GM23338 (cell line): Measurements from ENCODE around the gene SAMD11. TPM values are rescaled to one million over a fixed set of nuclear protein-coding genes. Genes with fewer than 3 reads are reported as not detected.

Experiments used
- ATAC-seq: fragments of 200-7000 bp; cut with Tn5 transposase; 3 replicates; pipeline ENCODE4 v1.9.1; 2020
- DNase-seq: peaks from one replicate; pipeline ENCODE4 v3.0.0-alpha.2; 2015; ENCODE audit warnings: low spot score
- H2AFZ ChIP-seq: fragments of 200-600 bp; sonication (generic); 2 replicates; pipeline ENCODE4 v1.8.0; 2016; ENCODE audit warnings: antibody characterized with exemption, mild to moderate bottlenecking, moderate library complexity
- H3F3A ChIP-seq: fragments of 200-600 bp; sonication (generic); replicated peaks from 2 replicates; pipeline ENCODE4 v1.8.0; 2017; ENCODE audit warnings: antibody characterized with exemption, mixed run types, low read depth
- H3K27ac ChIP-seq: fragments of 200-600 bp; sonication (generic); 2 replicates; pipeline ENCODE4 v1.6.1; 2016; ENCODE audit warnings: low read depth
- H3K27me3 ChIP-seq: fragments of 200-600 bp; sonication (generic); 2 replicates; pipeline ENCODE4 v1.8.0; 2016; ENCODE audit warnings: mild to moderate bottlenecking, mixed run types, moderate library complexity; ENCODE audit not compliant: insufficient read depth
- H3K36me3 ChIP-seq: fragments of 200-600 bp; sonication (generic); 2 replicates; pipeline ENCODE4 v1.8.0; 2016; ENCODE audit warnings: mild to moderate bottlenecking; ENCODE audit not compliant: insufficient read depth
- H3K4me1 ChIP-seq: fragments of 200-600 bp; sonication (generic); 2 replicates; pipeline ENCODE4 v1.8.0; 2016; ENCODE audit warnings: mild to moderate bottlenecking, moderate library complexity; ENCODE audit not compliant: insufficient read depth
- H3K4me2 ChIP-seq: fragments of 200-600 bp; sonication (generic); 2 replicates; pipeline ENCODE4 v1.7.1; 2017; ENCODE audit warnings: mixed run types
- H3K4me3 ChIP-seq: fragments of 200-600 bp; sonication (generic); 2 replicates; pipeline ENCODE4 v1.6.1; 2016; ENCODE audit warnings: mixed run types
- H3K79me2 ChIP-seq: fragments of 200-600 bp; sonication (generic); replicated peaks from 2 replicates; pipeline ENCODE4 v1.8.0; 2017; ENCODE audit warnings: mild to moderate bottlenecking; ENCODE audit not compliant: insufficient read depth
- H3K9me2 ChIP-seq: fragments of 200-600 bp; sonication (generic); 2 replicates; pipeline ENCODE4 v1.8.0; 2017; ENCODE audit not compliant: insufficient read depth
- H4K20me1 ChIP-seq: fragments of 200-600 bp; sonication (generic); replicated peaks from 2 replicates; pipeline ENCODE4 v1.8.0; 2017; ENCODE audit warnings: mild to moderate bottlenecking; ENCODE audit not compliant: insufficient read depth
- H3K27ac Mint-ChIP-seq: 2 replicates; pipeline ENCODE4 v1.8.0; 2020; ENCODE audit warnings: inconsistent platforms, mild to moderate bottlenecking, moderate library complexity, mixed read lengths
- H3K27me3 Mint-ChIP-seq: 3 replicates; pipeline ENCODE4 v1.8.0; 2022; ENCODE audit warnings: low read depth, mild to moderate bottlenecking, moderate library complexity, mixed read lengths, inconsistent platforms; ENCODE audit not compliant: insufficient read depth, poor library complexity
- H3K36me3 Mint-ChIP-seq: 3 replicates; pipeline ENCODE4 v1.8.0; 2021; ENCODE audit warnings: low read depth, mild to moderate bottlenecking, inconsistent platforms, moderate library complexity, mixed read lengths
- H3K4me1 Mint-ChIP-seq: 3 replicates; pipeline ENCODE4 v1.8.0; 2020; ENCODE audit warnings: mild to moderate bottlenecking, inconsistent platforms, mixed read lengths
- H3K4me3 Mint-ChIP-seq: 3 replicates; pipeline ENCODE4 v1.8.0; 2021; ENCODE audit warnings: moderate library complexity, mild to moderate bottlenecking, inconsistent platforms, mixed read lengths
- H3K9me3 Mint-ChIP-seq: 3 replicates; pipeline ENCODE4 v1.8.0; 2020; ENCODE audit warnings: moderate library complexity, mild to moderate bottlenecking, inconsistent platforms, mixed read lengths
- CREB1 ChIP-seq: fragments of 250-450 bp; sonication (Bioruptor Pico); IDR thresholded peaks from 2 replicates; pipeline ENCODE4 v1.5.0; 2020; ENCODE audit warnings: low read depth, mild to moderate bottlenecking, moderate library complexity
- EZH2 ChIP-seq: fragments of 200-600 bp; sonication (generic); IDR thresholded peaks from one replicate; pipeline ENCODE4 v1.8.0; 2017; ENCODE audit warnings: antibody characterized with exemption, mild to moderate bottlenecking, low read depth; ENCODE audit not compliant: unreplicated experiment
- EZH2phosphoT487 ChIP-seq: fragments of 200-600 bp; sonication (generic); IDR thresholded peaks from one replicate; pipeline ENCODE4 v1.8.1; 2018; ENCODE audit warnings: antibody characterized with exemption; ENCODE audit not compliant: unreplicated experiment
- JUNB ChIP-seq: IDR thresholded peaks from one replicate; pipeline ENCODE4 v1.6.1; 2016; ENCODE audit warnings: antibody characterized with exemption; ENCODE audit not compliant: unreplicated experiment
- NANOG ChIP-seq: IDR thresholded peaks from 2 replicates; pipeline ENCODE4 v1.6.1; 2016; ENCODE audit warnings: antibody characterized with exemption, borderline replicate concordance
- POLR2AphosphoS5 ChIP-seq: IDR thresholded peaks from 2 replicates; pipeline ENCODE4 v1.6.1; 2016; ENCODE audit warnings: antibody characterized with exemption, low read depth
- polyA plus RNA-seq: library from polyadenylated mRNA; unstranded; fragments of >200 nt; fragmentation: Nextera tagmentation; extraction: Ambion mirVana; gene quantifications from 2 replicates; pipeline ENCODE4 v1.2.1, GENCODE V29; 2016
- total RNA-seq: library from RNA; depleted of rRNA; stranded (reverse); fragments of >200 nt; shearing (Covaris generic); gene quantifications from 2 replicates; pipeline ENCODE4 v1.2.3, GENCODE V29; 2014
- TF ChIP-seq, protein P1 (sequence below): IDR thresholded peaks from one replicate; pipeline ENCODE4 v1.6.1; 2018; ENCODE audit warnings: antibody characterized with exemption; ENCODE audit not compliant: unreplicated experiment
- TF ChIP-seq, protein P2 (sequence below): fragments of 250-450 bp; sonication (Bioruptor Pico); IDR thresholded peaks from 2 replicates; pipeline ENCODE4 v1.5.0; 2020; ENCODE audit warnings: mild to moderate bottlenecking, moderate library complexity
- TF ChIP-seq, protein P3 (sequence below), 2 experiments: fragments of 200-600 bp in 1 of 2; sonication (generic) in 1 of 2; conservative IDR thresholded peaks; 2 replicates each; pipeline versions ENCODE4 v1.5.1 to v1.6.1; 2016 to 2017; ENCODE audit warnings: antibody characterized with exemption in 2 of 2, low read depth in 2 of 2, mild to moderate bottlenecking in 2 of 2, moderate library complexity in 1 of 2

The SAMD11 gene
- total and polyA plus RNA-seq, 2 experiments from 2014 or later, result 0.14 to 0.40 TPM

DNA sequence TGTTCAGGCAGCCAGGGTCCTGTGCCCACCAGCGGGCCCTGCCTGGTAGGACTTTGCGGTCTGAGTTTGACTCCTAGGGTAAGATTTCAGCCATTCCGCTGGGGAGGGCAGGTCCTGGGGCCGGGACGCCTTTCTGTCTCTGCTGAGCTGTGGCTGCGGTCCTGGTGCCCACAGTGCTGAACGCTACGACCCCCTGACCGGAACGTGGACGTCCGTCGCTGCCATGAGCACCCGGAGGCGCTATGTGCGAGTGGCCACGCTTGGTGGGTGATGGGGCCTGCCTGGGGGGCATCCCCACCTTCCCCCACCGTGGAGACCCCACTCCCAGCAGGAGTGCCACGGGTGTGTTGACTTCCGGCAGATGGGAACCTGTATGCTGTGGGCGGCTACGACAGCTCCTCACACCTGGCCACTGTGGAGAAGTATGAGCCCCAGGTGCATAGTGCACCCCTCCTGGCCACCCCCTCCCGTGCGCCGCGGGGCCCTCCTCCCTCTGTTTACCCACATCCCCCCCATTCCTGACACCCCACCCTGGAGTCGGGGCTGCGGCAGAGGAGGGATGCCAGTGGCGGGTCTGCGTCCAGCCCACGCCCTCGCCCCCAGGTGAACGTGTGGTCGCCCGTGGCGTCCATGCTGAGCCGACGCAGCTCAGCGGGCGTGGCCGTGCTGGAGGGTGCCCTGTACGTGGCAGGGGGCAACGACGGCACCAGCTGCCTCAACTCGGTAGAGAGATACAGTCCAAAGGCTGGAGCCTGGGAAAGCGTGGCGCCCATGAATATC lies 40.2 kb downstream of the SAMD11 start:
- Histone ChIP-seq H2AFZ (no peak overlapping the region), H3K4me1 (no peaks in the 10 kb centered on the region), H4K20me1 (no peaks in the 10 kb centered on the region), H3K27me3 (peaks cover 38% of the 10 kb centered on the region), H3K79me2 (peaks cover under 1% of the 10 kb centered on the region; the same call in 1 of the 2 replicates), H3K9me2 (no peaks in the 10 kb centered on the region), H3K4me3 (no peak overlapping the region), H3K27ac (no peak overlapping the region), H3F3A (no peaks in the 10 kb centered on the region), H3K4me2 (no peak overlapping the region), H3K36me3 (no peaks in the 10 kb centered on the region)
- Mint-ChIP-seq H3K4me1 (no peaks in the 10 kb centered on the region), H3K4me3 (no peak overlapping the region), H3K36me3 (peaks cover 2% of the 10 kb centered on the region; the same call in 2 of the 3 replicates), H3K27me3 (peaks cover 42% of the 10 kb centered on the region), H3K27ac (no peak overlapping the region), H3K9me3 (no peaks in the 10 kb centered on the region)
- ATAC-seq (no peak), DNase-seq (no peak)
- no peak for TF ChIP-seq NANOG
- TF ChIP-seq, protein P1, sequence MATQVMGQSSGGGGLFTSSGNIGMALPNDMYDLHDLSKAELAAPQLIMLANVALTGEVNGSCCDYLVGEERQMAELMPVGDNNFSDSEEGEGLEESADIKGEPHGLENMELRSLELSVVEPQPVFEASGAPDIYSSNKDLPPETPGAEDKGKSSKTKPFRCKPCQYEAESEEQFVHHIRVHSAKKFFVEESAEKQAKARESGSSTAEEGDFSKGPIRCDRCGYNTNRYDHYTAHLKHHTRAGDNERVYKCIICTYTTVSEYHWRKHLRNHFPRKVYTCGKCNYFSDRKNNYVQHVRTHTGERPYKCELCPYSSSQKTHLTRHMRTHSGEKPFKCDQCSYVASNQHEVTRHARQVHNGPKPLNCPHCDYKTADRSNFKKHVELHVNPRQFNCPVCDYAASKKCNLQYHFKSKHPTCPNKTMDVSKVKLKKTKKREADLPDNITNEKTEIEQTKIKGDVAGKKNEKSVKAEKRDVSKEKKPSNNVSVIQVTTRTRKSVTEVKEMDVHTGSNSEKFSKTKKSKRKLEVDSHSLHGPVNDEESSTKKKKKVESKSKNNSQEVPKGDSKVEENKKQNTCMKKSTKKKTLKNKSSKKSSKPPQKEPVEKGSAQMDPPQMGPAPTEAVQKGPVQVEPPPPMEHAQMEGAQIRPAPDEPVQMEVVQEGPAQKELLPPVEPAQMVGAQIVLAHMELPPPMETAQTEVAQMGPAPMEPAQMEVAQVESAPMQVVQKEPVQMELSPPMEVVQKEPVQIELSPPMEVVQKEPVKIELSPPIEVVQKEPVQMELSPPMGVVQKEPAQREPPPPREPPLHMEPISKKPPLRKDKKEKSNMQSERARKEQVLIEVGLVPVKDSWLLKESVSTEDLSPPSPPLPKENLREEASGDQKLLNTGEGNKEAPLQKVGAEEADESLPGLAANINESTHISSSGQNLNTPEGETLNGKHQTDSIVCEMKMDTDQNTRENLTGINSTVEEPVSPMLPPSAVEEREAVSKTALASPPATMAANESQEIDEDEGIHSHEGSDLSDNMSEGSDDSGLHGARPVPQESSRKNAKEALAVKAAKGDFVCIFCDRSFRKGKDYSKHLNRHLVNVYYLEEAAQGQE, result no peak
- TF ChIP-seq CREB1 (CRISPR knock-in tag), result no peak
- no peak for TF ChIP-seq JUNB
- TF ChIP-seq EZH2, result no peak
- TF ChIP-seq, protein P2, sequence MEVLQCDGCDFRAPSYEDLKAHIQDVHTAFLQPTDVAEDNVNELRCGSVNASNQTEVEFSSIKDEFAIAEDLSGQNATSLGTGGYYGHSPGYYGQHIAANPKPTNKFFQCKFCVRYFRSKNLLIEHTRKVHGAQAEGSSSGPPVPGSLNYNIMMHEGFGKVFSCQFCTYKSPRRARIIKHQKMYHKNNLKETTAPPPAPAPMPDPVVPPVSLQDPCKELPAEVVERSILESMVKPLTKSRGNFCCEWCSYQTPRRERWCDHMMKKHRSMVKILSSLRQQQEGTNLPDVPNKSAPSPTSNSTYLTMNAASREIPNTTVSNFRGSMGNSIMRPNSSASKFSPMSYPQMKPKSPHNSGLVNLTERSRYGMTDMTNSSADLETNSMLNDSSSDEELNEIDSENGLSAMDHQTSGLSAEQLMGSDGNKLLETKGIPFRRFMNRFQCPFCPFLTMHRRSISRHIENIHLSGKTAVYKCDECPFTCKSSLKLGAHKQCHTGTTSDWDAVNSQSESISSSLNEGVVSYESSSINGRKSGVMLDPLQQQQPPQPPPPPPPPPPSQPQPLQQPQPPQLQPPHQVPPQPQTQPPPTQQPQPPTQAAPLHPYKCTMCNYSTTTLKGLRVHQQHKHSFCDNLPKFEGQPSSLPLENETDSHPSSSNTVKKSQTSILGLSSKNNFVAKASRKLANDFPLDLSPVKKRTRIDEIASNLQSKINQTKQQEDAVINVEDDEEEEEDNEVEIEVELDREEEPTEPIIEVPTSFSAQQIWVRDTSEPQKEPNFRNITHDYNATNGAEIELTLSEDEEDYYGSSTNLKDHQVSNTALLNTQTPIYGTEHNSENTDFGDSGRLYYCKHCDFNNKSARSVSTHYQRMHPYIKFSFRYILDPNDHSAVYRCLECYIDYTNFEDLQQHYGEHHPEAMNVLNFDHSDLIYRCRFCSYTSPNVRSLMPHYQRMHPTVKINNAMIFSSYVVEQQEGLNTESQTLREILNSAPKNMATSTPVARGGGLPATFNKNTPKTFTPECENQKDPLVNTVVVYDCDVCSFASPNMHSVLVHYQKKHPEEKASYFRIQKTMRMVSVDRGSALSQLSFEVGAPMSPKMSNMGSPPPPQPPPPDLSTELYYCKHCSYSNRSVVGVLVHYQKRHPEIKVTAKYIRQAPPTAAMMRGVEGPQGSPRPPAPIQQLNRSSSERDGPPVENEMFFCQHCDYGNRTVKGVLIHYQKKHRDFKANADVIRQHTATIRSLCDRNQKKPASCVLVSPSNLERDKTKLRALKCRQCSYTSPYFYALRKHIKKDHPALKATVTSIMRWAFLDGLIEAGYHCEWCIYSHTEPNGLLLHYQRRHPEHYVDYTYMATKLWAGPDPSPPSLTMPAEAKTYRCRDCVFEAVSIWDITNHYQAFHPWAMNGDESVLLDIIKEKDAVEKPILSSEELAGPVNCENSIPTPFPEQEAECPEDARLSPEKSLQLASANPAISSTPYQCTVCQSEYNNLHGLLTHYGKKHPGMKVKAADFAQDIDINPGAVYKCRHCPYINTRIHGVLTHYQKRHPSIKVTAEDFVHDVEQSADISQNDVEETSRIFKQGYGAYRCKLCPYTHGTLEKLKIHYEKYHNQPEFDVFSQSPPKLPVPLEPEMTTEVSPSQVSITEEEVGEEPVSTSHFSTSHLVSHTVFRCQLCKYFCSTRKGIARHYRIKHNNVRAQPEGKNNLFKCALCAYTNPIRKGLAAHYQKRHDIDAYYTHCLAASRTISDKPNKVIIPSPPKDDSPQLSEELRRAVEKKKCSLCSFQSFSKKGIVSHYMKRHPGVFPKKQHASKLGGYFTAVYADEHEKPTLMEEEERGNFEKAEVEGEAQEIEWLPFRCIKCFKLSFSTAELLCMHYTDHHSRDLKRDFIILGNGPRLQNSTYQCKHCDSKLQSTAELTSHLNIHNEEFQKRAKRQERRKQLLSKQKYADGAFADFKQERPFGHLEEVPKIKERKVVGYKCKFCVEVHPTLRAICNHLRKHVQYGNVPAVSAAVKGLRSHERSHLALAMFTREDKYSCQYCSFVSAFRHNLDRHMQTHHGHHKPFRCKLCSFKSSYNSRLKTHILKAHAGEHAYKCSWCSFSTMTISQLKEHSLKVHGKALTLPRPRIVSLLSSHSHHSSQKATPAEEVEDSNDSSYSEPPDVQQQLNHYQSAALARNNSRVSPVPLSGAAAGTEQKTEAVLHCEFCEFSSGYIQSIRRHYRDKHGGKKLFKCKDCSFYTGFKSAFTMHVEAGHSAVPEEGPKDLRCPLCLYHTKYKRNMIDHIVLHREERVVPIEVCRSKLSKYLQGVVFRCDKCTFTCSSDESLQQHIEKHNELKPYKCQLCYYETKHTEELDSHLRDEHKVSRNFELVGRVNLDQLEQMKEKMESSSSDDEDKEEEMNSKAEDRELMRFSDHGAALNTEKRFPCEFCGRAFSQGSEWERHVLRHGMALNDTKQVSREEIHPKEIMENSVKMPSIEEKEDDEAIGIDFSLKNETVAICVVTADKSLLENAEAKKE (CRISPR knock-in tag), result no peak
- TF ChIP-seq, protein P3, sequence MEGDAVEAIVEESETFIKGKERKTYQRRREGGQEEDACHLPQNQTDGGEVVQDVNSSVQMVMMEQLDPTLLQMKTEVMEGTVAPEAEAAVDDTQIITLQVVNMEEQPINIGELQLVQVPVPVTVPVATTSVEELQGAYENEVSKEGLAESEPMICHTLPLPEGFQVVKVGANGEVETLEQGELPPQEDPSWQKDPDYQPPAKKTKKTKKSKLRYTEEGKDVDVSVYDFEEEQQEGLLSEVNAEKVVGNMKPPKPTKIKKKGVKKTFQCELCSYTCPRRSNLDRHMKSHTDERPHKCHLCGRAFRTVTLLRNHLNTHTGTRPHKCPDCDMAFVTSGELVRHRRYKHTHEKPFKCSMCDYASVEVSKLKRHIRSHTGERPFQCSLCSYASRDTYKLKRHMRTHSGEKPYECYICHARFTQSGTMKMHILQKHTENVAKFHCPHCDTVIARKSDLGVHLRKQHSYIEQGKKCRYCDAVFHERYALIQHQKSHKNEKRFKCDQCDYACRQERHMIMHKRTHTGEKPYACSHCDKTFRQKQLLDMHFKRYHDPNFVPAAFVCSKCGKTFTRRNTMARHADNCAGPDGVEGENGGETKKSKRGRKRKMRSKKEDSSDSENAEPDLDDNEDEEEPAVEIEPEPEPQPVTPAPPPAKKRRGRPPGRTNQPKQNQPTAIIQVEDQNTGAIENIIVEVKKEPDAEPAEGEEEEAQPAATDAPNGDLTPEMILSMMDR (conservative IDR thresholded peaks at IDR 0.05; ENCODE audit: low read depth in 2 of 2), result no peak
- TF ChIP-seq POLR2AphosphoS5, result no peak
- TF ChIP-seq EZH2phosphoT487, result no peak
